Measurements from ENCODE around the gene B3GNT9.
"Not testable (repeated sequence)": the region's sequence is repeated elsewhere in the genome, so short reads cannot be mapped to it uniquely, and the experiment has no call there.

Gene B3GNT9

DNA sequence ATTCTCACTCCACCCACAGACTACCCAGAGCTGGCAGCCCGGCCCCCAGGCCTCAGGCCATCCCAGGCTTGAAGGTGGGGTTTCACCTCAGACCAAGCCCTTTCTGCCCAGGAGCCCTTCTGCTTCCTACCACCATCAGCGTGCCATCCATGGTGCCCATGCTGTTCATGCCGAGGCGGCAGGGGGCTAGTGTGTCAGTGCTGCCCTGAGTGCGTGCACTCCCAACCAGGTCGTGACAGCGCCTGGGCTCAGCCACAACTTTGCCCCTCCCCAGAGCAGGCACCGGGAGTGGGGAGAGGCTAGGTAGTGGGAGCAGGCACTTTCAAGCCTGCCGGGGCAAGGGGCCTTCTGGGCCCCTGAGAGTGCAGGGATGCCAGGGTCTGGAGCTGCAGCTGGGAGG is 8.5 kb downstream of the B3GNT9 start:
- TF ChIP-seq ZFX (IDR thresholded peaks at IDR 0.05; ENCODE audit: borderline replicate concordance): no peak
- TF ChIP-seq, protein P1, sequence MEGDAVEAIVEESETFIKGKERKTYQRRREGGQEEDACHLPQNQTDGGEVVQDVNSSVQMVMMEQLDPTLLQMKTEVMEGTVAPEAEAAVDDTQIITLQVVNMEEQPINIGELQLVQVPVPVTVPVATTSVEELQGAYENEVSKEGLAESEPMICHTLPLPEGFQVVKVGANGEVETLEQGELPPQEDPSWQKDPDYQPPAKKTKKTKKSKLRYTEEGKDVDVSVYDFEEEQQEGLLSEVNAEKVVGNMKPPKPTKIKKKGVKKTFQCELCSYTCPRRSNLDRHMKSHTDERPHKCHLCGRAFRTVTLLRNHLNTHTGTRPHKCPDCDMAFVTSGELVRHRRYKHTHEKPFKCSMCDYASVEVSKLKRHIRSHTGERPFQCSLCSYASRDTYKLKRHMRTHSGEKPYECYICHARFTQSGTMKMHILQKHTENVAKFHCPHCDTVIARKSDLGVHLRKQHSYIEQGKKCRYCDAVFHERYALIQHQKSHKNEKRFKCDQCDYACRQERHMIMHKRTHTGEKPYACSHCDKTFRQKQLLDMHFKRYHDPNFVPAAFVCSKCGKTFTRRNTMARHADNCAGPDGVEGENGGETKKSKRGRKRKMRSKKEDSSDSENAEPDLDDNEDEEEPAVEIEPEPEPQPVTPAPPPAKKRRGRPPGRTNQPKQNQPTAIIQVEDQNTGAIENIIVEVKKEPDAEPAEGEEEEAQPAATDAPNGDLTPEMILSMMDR (IDR thresholded peaks at IDR 0.05): no peak
- no peak overlapping the region for H3K27ac ChIP-seq

DNA sequence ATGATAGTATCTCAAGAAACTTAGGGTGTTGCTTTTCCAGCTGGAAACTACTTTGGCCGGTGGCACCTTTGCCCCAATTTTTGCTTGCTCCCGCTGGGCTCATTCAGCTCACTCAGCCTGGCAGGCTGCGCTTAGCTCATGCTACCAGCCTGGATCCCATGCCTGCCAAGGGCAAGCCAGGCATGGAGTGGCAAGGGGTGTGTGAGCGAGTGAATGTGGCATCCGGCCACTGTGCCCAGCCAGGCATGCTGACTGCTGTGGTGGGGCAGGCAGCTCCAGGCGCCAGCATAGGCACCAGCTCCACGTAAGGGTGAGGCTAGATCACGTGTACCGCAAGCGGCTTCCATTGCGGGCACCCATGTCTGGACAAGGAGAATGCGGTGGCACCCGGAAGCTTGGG is 9.4 kb downstream of the B3GNT9 start:
- no peak overlapping the region for H3K27ac ChIP-seq
- no peak for TF ChIP-seq ZFX (IDR thresholded peaks at IDR 0.05; ENCODE audit: borderline replicate concordance)
- TF ChIP-seq, protein P1 (IDR thresholded peaks at IDR 0.05): no peak

DNA sequence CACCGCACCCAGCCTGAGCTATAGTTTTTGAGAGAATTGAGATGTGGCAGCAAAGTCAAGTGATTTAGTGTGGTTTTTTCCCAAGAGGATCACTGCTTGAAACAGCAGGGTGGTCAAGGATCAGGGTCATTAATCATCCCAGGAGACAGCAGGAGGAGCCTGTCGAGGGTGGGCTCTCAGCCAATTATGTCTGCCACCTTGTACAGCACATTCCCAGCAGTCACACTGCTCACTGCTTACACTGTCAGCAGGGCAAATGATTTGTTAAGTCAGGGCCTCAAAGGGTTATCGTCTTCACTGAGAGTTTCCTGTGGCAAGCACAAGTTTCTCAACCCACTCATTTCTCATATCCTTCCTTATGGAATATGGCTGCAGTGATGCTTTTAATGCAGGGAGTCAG is 13.2 kb downstream of the B3GNT9 start:
- TF ChIP-seq, protein P1 (IDR thresholded peaks at IDR 0.05): no peak
- no peak for TF ChIP-seq ZFX (IDR thresholded peaks at IDR 0.05; ENCODE audit: borderline replicate concordance)
- no peak overlapping the region for H3K27ac ChIP-seq

DNA sequence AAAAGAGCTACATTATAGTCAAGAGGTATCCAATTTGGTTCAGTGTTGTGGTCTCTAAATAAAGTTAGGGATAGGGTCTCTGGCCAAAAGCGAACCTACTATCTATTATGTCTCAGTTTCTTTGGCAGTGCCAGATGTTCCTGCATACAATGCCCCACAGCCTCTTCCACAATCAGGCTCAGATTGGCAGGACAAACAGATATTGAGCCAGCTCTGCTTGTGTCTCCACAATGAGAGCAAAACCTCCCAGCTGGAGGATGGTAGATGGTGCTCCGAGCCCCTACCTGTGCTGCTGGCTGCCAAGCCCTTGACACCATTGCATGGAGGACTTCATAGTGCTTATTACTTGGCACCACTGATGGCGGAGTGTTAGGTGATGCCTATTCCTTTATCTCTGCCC is 21.4 kb downstream of the B3GNT9 start:
- TF ChIP-seq, protein P1 (IDR thresholded peaks at IDR 0.05): no peak
- TF ChIP-seq ZFX (IDR thresholded peaks at IDR 0.05; ENCODE audit: borderline replicate concordance): no peak
- H3K27ac ChIP-seq: no peak overlapping the region

DNA sequence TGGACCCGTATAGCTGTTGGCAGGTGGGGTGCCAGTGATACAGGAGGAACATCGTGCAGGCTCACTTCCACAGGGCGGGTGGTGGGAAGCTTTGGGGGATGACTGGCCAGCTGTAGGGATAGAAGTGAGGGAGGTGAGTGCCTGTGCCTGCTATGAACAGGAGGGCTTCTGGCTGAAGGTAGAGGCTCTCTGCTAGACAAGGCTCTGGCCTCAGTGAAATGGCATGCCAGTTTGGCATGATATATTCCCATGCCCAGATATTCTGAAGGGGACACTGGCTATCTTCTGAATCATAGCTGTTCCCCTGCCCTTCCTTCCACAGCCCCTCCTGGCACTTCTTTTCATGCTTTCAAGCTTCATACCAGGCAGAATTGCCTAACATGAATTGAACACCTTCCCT is 21.9 kb downstream of the B3GNT9 start:
- no peak overlapping the region for H3K27ac ChIP-seq
- TF ChIP-seq, protein P1 (IDR thresholded peaks at IDR 0.05): no peak
- no peak for TF ChIP-seq ZFX (IDR thresholded peaks at IDR 0.05; ENCODE audit: borderline replicate concordance)

- TF ChIP-seq ZFX (IDR thresholded peaks at IDR 0.05; ENCODE audit: borderline replicate concordance): no peak
- TF ChIP-seq, protein P1 (IDR thresholded peaks at IDR 0.05): no peak
- H3K27ac ChIP-seq: no peak overlapping the region
Observed at GRCh38 chr16:67128417-67128816, 22.4 kb downstream of the B3GNT9 start.

GRCh38 chr16:67122799-67123198 is 28.0 kb downstream of the B3GNT9 start:
- H3K27ac ChIP-seq: not testable (repeated sequence)

DNA sequence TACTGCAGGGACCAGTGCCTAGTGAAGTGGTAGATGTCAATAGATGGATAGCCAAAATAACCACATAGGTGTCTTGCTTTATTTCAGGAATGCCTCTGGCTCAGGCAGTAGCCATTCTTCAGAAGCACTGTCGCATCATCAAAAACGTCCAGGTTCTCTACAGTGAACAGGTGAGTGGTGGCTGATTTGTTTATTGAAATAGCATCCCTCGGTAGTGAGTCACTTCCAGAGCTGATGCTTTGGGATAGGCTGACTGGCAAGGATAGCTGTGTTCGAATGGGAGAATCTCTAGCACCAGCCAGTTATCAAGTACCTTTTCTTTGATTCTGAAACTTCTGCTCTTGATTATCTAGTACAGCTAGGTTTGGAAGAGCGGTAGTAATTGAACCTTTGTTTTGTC is 30.8 kb downstream of the B3GNT9 start:
- TF ChIP-seq ZFX (IDR thresholded peaks at IDR 0.05; ENCODE audit: borderline replicate concordance): no peak
- TF ChIP-seq, protein P1 (IDR thresholded peaks at IDR 0.05): no peak
- no peak overlapping the region for H3K27ac ChIP-seq

Measured in 22Rv1 (cell line).